Glutamatergic neuron (in vitro differentiated cells): Measurements from ENCODE around the gene PIGB. TPM values are rescaled to one million over a fixed set of nuclear protein-coding genes. Genes with fewer than 3 reads are reported as not detected.

Experiments
- DNase-seq: peaks from one replicate; pipeline ENCODE4 v3.0.0; 2022
- H3K27ac Mint-ChIP-seq: one replicate; pipeline ENCODE4 v1.8.0; 2020; ENCODE audit warnings: mild to moderate bottlenecking, mixed read lengths, inconsistent platforms; ENCODE audit not compliant: unreplicated experiment
- H3K27me3 Mint-ChIP-seq: one replicate; pipeline ENCODE4 v1.8.0; 2020; ENCODE audit warnings: mild to moderate bottlenecking, moderate library complexity, mixed read lengths, inconsistent platforms; ENCODE audit not compliant: unreplicated experiment
- H3K36me3 Mint-ChIP-seq: one replicate; pipeline ENCODE4 v1.8.0; 2020; ENCODE audit warnings: mild to moderate bottlenecking, mixed read lengths, inconsistent platforms; ENCODE audit not compliant: unreplicated experiment
- H3K4me1 Mint-ChIP-seq: one replicate; pipeline ENCODE4 v1.8.0; 2020; ENCODE audit warnings: mild to moderate bottlenecking, low read depth, mixed read lengths, inconsistent platforms; ENCODE audit not compliant: unreplicated experiment
- H3K4me3 Mint-ChIP-seq: one replicate; pipeline ENCODE4 v1.8.0; 2020; ENCODE audit warnings: mild to moderate bottlenecking, mixed read lengths, inconsistent platforms; ENCODE audit not compliant: unreplicated experiment
- H3K9me3 Mint-ChIP-seq: one replicate; pipeline ENCODE4 v1.8.0; 2020; ENCODE audit warnings: mild to moderate bottlenecking, moderate library complexity, mixed read lengths, inconsistent platforms; ENCODE audit not compliant: unreplicated experiment
- total RNA-seq: library from RNA; stranded (reverse); fragmentation: NEBNext Ultra II Directional; extraction: Animal tissue kit (Norgen Biotek cat#: 25700); gene quantifications from one replicate; pipeline ENCODE4 v1.2.1, GENCODE V29; 2021; ENCODE audit not compliant: unreplicated experiment
- TF ChIP-seq, protein P1 (sequence below): fragments of 200-600 bp; sonication (generic); IDR thresholded peaks from one replicate; pipeline ENCODE4 v1.5.0; 2021; ENCODE audit not compliant: partially characterized antibody, unreplicated experiment

PIGB gene
- total RNA-seq, 1 donor from 2014 or later = 6.4 TPM

DNA sequence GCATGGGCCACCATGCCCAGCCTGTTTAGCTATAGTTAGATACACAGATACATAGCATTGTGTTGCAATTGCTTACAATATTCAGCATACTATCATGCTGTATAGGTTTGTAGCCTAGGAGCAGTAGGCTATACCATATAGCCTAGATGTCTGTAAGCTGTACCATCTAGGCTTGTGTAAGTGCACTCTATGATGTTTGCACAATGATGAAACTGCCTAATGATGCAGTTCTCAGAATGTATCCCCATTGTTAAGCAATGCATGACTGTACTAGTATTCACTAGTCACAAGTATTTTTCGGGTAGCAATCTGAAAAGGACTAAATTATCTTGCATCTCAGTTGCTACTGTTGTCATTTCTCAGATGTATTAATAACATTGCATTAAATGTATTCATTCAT, 16.0 kb downstream of the PIGB start:
- H3K4me3 Mint-ChIP-seq = no peak overlapping the region
- H3K9me3 Mint-ChIP-seq = no peaks in the 10 kb centered on the region
- no peaks in the 10 kb centered on the region for H3K36me3 Mint-ChIP-seq
- H3K27ac Mint-ChIP-seq = no peak overlapping the region
- H3K4me1 Mint-ChIP-seq = no peaks in the 10 kb centered on the region
- TF ChIP-seq, protein P1, sequence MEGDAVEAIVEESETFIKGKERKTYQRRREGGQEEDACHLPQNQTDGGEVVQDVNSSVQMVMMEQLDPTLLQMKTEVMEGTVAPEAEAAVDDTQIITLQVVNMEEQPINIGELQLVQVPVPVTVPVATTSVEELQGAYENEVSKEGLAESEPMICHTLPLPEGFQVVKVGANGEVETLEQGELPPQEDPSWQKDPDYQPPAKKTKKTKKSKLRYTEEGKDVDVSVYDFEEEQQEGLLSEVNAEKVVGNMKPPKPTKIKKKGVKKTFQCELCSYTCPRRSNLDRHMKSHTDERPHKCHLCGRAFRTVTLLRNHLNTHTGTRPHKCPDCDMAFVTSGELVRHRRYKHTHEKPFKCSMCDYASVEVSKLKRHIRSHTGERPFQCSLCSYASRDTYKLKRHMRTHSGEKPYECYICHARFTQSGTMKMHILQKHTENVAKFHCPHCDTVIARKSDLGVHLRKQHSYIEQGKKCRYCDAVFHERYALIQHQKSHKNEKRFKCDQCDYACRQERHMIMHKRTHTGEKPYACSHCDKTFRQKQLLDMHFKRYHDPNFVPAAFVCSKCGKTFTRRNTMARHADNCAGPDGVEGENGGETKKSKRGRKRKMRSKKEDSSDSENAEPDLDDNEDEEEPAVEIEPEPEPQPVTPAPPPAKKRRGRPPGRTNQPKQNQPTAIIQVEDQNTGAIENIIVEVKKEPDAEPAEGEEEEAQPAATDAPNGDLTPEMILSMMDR = no peak
- no peaks in the 10 kb centered on the region for H3K27me3 Mint-ChIP-seq
- DNase-seq = no peak

DNA sequence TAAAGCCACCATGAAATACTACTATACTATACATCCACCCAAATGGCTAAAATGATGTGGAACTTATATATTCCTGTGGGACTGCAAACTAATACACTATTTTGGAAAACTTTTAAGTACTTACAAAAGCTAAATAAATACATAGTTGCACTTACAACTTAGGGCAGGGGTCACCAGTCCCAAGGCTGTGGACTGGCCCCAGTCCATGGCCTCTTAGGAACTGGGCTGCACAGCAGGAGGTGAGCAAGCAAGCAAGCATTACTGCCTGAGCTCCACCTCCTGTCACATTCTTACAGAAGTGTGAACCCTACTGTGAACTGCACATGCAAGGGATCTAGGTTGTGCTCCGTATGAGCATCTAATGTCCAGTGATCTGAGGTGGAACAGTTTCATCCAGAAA, 18.1 kb downstream of the PIGB start:
- H3K4me1 Mint-ChIP-seq = no peaks in the 10 kb centered on the region

DNA sequence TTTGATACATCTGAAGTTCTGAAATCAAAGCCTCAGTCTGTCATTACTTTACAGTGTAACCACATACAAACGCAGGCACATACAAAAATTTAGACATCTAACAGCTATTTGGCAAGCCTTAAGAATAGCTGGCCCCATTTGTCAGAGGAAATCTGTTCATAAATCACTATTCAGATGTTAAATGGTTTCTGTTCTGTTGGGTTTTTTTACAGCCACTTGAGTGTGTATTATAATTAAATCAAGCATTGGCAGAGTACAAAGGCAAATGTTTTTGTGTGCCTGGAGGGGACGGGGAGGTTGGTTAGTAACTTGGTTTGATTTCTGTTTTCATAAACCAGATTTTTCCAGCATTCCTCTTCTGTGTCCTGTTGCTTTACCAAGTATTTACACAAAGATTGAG, 24.1 kb downstream of the PIGB start:
- TF ChIP-seq, protein P1 = no peak
- H3K9me3 Mint-ChIP-seq = no peaks in the 10 kb centered on the region
- no peaks in the 10 kb centered on the region for H3K36me3 Mint-ChIP-seq
- no peak for DNase-seq
- H3K27me3 Mint-ChIP-seq = no peaks in the 10 kb centered on the region
- H3K4me3 Mint-ChIP-seq = no peak overlapping the region
- H3K27ac Mint-ChIP-seq = no peak overlapping the region
- H3K4me1 Mint-ChIP-seq = no peaks in the 10 kb centered on the region

More for the DNA sequence above, 18.1 kb downstream of the PIGB start:
- Mint-ChIP-seq H3K27me3 (no peaks in the 10 kb centered on the region), H3K9me3 (no peaks in the 10 kb centered on the region), H3K36me3 (no peaks in the 10 kb centered on the region), H3K4me3 (no peak overlapping the region), H3K27ac (no peak overlapping the region)
- no peak for DNase-seq
- TF ChIP-seq, protein P1 = no peak

DNA sequence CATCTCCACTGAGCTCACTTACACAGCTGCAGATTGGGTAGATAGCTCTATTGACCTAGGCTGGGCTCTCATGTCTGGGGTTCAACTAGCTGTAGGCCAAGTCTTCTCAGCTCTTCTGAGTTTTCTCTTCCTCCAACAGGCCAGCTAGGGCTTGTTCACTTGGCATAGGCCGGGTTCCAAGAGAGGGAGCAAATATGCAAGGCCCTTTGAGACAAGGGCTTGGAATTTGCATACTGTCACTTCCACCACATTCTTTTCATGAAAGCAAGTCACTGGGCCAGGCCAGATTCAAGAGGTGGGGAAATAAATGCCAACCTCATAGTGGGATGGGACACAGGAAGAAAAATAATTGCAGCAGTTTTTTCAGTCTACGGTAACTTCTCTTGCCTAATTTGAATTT, 25.2 kb downstream of the PIGB start:
- TF ChIP-seq, protein P1 = no peak
- Mint-ChIP-seq H3K4me3 (no peak overlapping the region), H3K9me3 (no peaks in the 10 kb centered on the region), H3K27me3 (no peaks in the 10 kb centered on the region), H3K4me1 (no peaks in the 10 kb centered on the region), H3K27ac (no peak overlapping the region), H3K36me3 (no peaks in the 10 kb centered on the region)
- DNase-seq = no peak

DNA sequence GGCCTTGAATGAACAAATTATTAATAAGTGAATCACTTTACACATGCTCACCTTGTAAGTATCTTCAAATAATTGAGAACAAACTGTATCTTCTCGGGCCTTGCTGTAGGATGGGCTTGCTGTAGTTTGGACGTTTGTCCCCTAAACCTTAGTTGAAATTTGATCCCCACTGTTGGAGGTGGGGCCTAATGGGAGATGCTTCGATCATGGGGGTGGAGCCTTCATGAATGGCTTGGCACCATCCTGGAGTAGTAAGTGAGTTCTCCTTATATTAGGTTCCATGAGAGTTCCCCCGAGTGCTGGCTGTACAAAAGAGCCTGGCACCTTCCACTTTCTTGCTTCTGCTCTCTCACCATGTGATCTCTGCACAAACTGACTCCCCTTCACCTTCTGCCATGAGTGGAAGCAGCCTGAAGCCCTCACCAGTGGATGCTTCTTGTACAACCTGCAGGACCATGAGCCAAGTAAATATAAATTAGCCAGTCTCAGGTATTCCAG, 29.3 kb downstream of the PIGB start:
- TF ChIP-seq, protein P1 = no peak
- H3K27ac Mint-ChIP-seq = no peak overlapping the region
- H3K9me3 Mint-ChIP-seq = no peaks in the 10 kb centered on the region
- no peaks in the 10 kb centered on the region for H3K36me3 Mint-ChIP-seq
- DNase-seq = no peak
- no peaks in the 10 kb centered on the region for H3K4me1 Mint-ChIP-seq
- H3K4me3 Mint-ChIP-seq = no peak overlapping the region
- no peaks in the 10 kb centered on the region for H3K27me3 Mint-ChIP-seq
